ENCODE data around the gene TCEAL1. TPM values are rescaled to one million over a fixed set of nuclear protein-coding genes. Genes with fewer than 3 reads are reported as not detected.
A peak's percentile ranks its signal among the peaks of the same experiment; 100 is the strongest.

Gene TCEAL1
- total RNA-seq, 1 donor from 2014 or later = 29.8 TPM

DNA sequence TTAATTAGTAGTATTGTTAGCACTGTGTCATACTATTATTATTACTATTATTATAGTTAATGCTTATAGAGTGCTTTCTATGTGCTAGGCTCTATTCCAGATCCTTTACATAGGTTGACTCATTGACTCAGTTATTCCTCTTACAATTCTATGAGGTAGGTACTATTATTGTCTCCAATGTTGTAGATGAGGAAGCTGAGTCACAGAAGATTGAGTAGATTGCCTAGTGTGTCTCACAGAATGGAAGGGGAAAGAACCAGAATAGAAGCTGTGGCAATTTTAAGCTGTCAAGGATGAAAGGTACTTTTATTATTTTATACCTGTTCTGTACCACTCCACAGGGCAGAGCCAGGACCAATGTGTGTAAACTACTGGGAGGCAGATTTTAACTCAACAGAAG, 1.9 kb upstream of the TCEAL1 start:
- no peak overlapping the region for H3K4me3 Mint-ChIP-seq (ENCODE audit: unreplicated experiment)
- peaks cover 14% of the 10 kb centered on the region for H3K4me1 Mint-ChIP-seq (ENCODE audit: unreplicated experiment)
- TF ChIP-seq, protein P1, sequence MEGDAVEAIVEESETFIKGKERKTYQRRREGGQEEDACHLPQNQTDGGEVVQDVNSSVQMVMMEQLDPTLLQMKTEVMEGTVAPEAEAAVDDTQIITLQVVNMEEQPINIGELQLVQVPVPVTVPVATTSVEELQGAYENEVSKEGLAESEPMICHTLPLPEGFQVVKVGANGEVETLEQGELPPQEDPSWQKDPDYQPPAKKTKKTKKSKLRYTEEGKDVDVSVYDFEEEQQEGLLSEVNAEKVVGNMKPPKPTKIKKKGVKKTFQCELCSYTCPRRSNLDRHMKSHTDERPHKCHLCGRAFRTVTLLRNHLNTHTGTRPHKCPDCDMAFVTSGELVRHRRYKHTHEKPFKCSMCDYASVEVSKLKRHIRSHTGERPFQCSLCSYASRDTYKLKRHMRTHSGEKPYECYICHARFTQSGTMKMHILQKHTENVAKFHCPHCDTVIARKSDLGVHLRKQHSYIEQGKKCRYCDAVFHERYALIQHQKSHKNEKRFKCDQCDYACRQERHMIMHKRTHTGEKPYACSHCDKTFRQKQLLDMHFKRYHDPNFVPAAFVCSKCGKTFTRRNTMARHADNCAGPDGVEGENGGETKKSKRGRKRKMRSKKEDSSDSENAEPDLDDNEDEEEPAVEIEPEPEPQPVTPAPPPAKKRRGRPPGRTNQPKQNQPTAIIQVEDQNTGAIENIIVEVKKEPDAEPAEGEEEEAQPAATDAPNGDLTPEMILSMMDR (IDR thresholded peaks at IDR 0.05) = no peak
- DNase-seq (ENCODE audit: extremely low spot score, unreplicated experiment) = no peak
- H3K36me3 Mint-ChIP-seq (ENCODE audit: unreplicated experiment) = no peaks in the 10 kb centered on the region
- no peak overlapping the region for H3K27ac Mint-ChIP-seq (ENCODE audit: unreplicated experiment)
- H3K9me3 Mint-ChIP-seq (ENCODE audit: unreplicated experiment) = no peaks in the 10 kb centered on the region
- no peaks in the 10 kb centered on the region for H3K27me3 Mint-ChIP-seq (ENCODE audit: unreplicated experiment)

DNA sequence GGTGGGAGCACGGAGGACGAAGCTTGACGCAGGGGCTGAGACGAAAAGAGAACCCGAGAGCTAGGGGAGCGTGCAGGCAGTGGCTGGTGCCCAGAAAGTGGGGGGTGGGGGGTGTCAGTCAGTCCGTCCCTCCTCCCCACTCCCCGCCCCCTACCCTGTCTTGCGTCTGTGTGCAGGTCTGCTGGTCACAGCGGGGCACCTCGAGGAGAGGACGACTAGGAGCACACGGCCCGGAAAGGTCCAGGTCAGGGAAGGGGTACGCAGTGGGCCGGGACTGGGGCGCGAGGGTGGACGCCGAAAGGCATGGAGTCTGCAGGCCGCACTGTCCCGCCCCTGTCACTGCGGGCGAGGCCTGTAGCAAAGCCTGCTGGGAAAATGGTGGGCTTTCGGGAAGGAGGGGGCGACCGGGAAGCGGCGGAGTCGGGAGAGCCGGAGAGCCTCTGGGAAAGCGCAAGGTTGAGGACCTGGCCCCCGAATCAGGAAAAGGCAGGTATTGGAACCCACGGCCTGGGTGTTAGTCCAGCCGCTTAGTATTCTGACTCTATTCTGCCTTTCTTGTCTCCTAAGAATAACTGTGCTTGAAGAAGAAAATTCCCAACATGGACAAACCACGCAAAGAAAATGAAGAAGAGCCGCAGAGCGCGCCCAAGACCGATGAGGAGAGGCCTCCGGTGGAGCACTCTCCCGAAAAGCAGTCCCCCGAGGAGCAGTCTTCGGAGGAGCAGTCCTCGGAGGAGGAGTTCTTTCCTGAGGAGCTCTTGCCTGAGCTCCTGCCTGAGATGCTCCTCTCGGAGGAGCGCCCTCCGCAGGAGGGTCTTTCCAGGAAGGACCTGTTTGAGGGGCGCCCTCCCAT, 769 bp downstream of the TCEAL1 start:
- peak overlapping the region; percentile 88 for H3K27ac Mint-ChIP-seq (ENCODE audit: unreplicated experiment)
- peak overlapping the region; percentile 79 for H3K4me3 Mint-ChIP-seq (ENCODE audit: unreplicated experiment)
- no peak for DNase-seq (ENCODE audit: extremely low spot score, unreplicated experiment)
- TF ChIP-seq, protein P1 (IDR thresholded peaks at IDR 0.05) = peak; percentile 66
- H3K9me3 Mint-ChIP-seq (ENCODE audit: unreplicated experiment) = no peaks in the 10 kb centered on the region
- no peaks in the 10 kb centered on the region for H3K36me3 Mint-ChIP-seq (ENCODE audit: unreplicated experiment)
- peaks cover 7% of the 10 kb centered on the region for H3K4me1 Mint-ChIP-seq (ENCODE audit: unreplicated experiment)
- no peaks in the 10 kb centered on the region for H3K27me3 Mint-ChIP-seq (ENCODE audit: unreplicated experiment)

DNA sequence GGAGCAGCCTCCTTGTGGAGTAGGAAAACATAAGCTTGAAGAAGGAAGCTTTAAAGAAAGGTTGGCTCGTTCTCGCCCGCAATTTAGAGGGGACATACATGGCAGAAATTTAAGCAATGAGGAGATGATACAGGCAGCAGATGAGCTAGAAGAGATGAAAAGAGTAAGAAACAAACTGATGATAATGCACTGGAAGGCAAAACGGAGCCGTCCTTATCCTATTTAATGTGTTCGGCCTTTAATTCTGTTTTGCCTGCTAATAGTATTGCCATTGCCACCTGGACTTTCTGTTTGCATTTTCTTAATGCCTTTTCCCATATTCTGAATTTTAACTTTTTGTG, 1.4 kb downstream of the TCEAL1 start:
- TF ChIP-seq, protein P1 (IDR thresholded peaks at IDR 0.05) = no peak
- Mint-ChIP-seq H3K9me3 (ENCODE audit: unreplicated experiment) (no peaks in the 10 kb centered on the region), H3K36me3 (ENCODE audit: unreplicated experiment) (no peaks in the 10 kb centered on the region), H3K27ac (ENCODE audit: unreplicated experiment) (peak overlapping the region; percentile 88), H3K27me3 (ENCODE audit: unreplicated experiment) (no peaks in the 10 kb centered on the region), H3K4me1 (ENCODE audit: unreplicated experiment) (peaks cover 7% of the 10 kb centered on the region), H3K4me3 (ENCODE audit: unreplicated experiment) (peak overlapping the region; percentile 79)
- no peak for DNase-seq (ENCODE audit: extremely low spot score, unreplicated experiment)

DNA sequence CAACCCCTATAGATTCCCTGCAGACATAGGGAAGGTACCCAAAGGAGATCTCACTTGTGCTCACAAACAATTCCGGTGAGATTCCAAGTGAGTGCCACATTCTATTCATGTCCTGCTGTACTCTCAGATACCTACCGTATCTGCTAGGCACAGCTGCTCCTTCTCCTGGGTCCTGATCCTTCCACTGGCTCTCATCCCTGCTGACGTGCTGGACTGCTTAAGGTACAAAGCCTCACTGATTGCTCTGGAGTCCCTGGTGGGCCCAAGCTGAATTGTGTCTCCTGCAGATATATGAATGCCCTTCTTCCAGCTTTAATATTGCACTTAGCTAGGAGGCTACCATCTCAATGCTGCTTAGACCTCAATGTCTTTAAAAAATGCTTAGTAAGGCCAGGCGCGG, 2.4 kb downstream of the TCEAL1 start:
- no peaks in the 10 kb centered on the region for H3K27me3 Mint-ChIP-seq (ENCODE audit: unreplicated experiment)
- TF ChIP-seq, protein P1 (IDR thresholded peaks at IDR 0.05) = no peak
- H3K4me1 Mint-ChIP-seq (ENCODE audit: unreplicated experiment) = peaks cover 7% of the 10 kb centered on the region
- no peak overlapping the region for H3K27ac Mint-ChIP-seq (ENCODE audit: unreplicated experiment)
- no peak overlapping the region for H3K4me3 Mint-ChIP-seq (ENCODE audit: unreplicated experiment)
- no peaks in the 10 kb centered on the region for H3K9me3 Mint-ChIP-seq (ENCODE audit: unreplicated experiment)
- H3K36me3 Mint-ChIP-seq (ENCODE audit: unreplicated experiment) = no peaks in the 10 kb centered on the region
- no peak for DNase-seq (ENCODE audit: extremely low spot score, unreplicated experiment)

DNA sequence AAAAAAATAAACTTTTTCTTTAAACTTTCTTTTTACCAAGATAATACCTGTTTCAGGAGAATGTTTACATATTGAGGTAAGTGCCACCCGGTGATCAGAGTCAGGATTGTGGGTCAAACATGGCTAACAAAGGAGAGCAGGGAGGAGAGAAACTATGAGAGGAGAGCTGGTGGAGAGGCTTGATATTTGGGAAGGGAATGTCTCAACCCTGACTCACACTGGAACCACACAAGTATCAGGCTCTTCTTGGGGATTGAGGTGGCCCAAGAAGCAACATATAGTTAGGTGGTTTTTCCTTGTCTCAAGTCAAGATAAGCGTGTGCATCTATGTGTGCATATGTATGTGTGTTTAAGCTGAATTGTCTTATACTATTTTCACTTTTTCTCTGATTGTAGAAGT, 6.7 kb downstream of the TCEAL1 start:
- peaks cover 5% of the 10 kb centered on the region for H3K4me1 Mint-ChIP-seq (ENCODE audit: unreplicated experiment)
- no peak for DNase-seq (ENCODE audit: extremely low spot score, unreplicated experiment)
- H3K9me3 Mint-ChIP-seq (ENCODE audit: unreplicated experiment) = no peaks in the 10 kb centered on the region
- H3K27me3 Mint-ChIP-seq (ENCODE audit: unreplicated experiment) = no peaks in the 10 kb centered on the region
- TF ChIP-seq, protein P1 (IDR thresholded peaks at IDR 0.05) = no peak
- no peak overlapping the region for H3K4me3 Mint-ChIP-seq (ENCODE audit: unreplicated experiment)
- H3K27ac Mint-ChIP-seq (ENCODE audit: unreplicated experiment) = no peak overlapping the region
- no peaks in the 10 kb centered on the region for H3K36me3 Mint-ChIP-seq (ENCODE audit: unreplicated experiment)

Measured in osteocyte (in vitro differentiated cells).